Prostate gland (tissue), 2 donors: ENCODE data around the gene TAS1R3. TPM values are rescaled to one million over a fixed set of nuclear protein-coding genes. Genes with fewer than 3 reads are reported as not detected.

Experiments
- DNase-seq: peaks from one replicate; pipeline ENCODE4 v3.0.0-alpha.2; 2019; ENCODE audit warnings: low spot score
- H3K27ac ChIP-seq, 2 donors: fragments of 200-600 bp; sonication (generic); 2 replicates each; pipeline ENCODE4 v1.5.1; 2017 to 2019
- H3K27me3 ChIP-seq: fragments of 200-600 bp; sonication (generic); replicated peaks from 2 replicates; pipeline ENCODE4 v1.5.1; 2019; ENCODE audit not compliant: insufficient read depth
- H3K36me3 ChIP-seq, 2 donors: fragments of 200-600 bp; sonication (generic); 1 replicate in 1 of 2; 2 replicates in 1 of 2; pipeline versions ENCODE4 v1.5.1 to v1.8.1; 2017 to 2019
- H3K4me1 ChIP-seq: fragments of 200-600 bp; sonication (generic); replicated peaks from 2 replicates; pipeline ENCODE4 v1.5.1; 2019
- H3K4me3 ChIP-seq, 2 donors: fragments of 200-600 bp; sonication (generic); 2 replicates each; pipeline ENCODE4 v1.5.1; 2017 to 2019
- H3K9me3 ChIP-seq: fragments of 200-600 bp; sonication (generic); 2 replicates; pipeline ENCODE4 v1.5.1; 2017
- CTCF ChIP-seq, 4 experiments: fragments of 200-600 bp in 2 of 4; fragments of 450-650 bp in 2 of 4; sonication (generic) in 2 of 4; IDR thresholded peaks; 1 replicate in 3 of 4; 2 replicates in 1 of 4; pipeline ENCODE4 v1.5.1; 2016 to 2019; ENCODE audit warnings: antibody characterized with exemption in 4 of 4, mild to moderate bottlenecking in 2 of 4, moderate library complexity in 2 of 4
- POLR2A ChIP-seq: fragments of 450-650 bp; IDR thresholded peaks from one replicate; pipeline ENCODE4 v1.6.1; 2016; ENCODE audit warnings: antibody characterized with exemption, mild to moderate bottlenecking
- POLR2AphosphoS5 ChIP-seq: sonication (generic); formaldehyde crosslinking; IDR thresholded peaks from one replicate; pipeline ENCODE4 v1.6.1; 2017; ENCODE audit warnings: antibody characterized with exemption
- WGBS: methylation state at CpG from one replicate; pipeline ENCODE4 v1.1.5; 2018; 5-methylcytosine and 5-hydroxymethylcytosine counted together
- intact Hi-C: fragments of 100-400 bp; cut with DNase I; formaldehyde crosslinking; loops from one replicate; pipeline ENCODE4 v1.14.2; 2022
- total RNA-seq, 2 donors: library from RNA; depleted of rRNA; stranded (reverse); fragments of >200 nt; gene quantifications; one replicate each; pipeline ENCODE4 v1.1.0, GENCODE V29; 2016

Gene TAS1R3
- total RNA-seq, 2 donors from 2014 or later, result 0.80 TPM; not detected in 1

GRCh38 chr1:1310109-1310385 is 21.0 kb upstream of the TAS1R3 start:
- no peak for DNase-seq
- Histone ChIP-seq H3K4me3 (peak overlapping the region in 1 of 2 donors; percentile 79), H3K27me3 (no peaks in the 10 kb centered on the region), H3K9me3 (no peaks in the 10 kb centered on the region), H3K27ac (peak overlapping the region in 1 of 2 donors; percentile 93), H3K4me1 (peaks cover 35% of the 10 kb centered on the region), H3K36me3 (peaks cover 0 to 33% of the 10 kb centered on the region in 2 donors)
- intact Hi-C loops, result no loop called here
- WGBS, result 55% methylated on average over 3 of the region's 3 CpGs
- TF ChIP-seq CTCF (IDR thresholded peaks at IDR 0.05) (no peak), POLR2AphosphoS5 (no peak), POLR2A (no peak)

GRCh38 chr1:1310476-1311053 is 20.5 kb upstream of the TAS1R3 start:
- TF ChIP-seq POLR2AphosphoS5, result peak; percentile 66
- no peak for TF ChIP-seq CTCF (IDR thresholded peaks at IDR 0.05)
- Histone ChIP-seq H3K4me1 (peaks cover 30% of the 10 kb centered on the region), H3K4me3 (no peak overlapping the region), H3K27ac (peak overlapping the region in 1 of 2 donors; percentile 93), H3K36me3 (peaks cover 0 to 33% of the 10 kb centered on the region in 2 donors), H3K27me3 (no peaks in the 10 kb centered on the region), H3K9me3 (no peaks in the 10 kb centered on the region)
- intact Hi-C loops, result no loop called here
- WGBS, result 72% methylated on average over 21 of the region's 21 CpGs
- peak; percentile 61 for DNase-seq

- peak overlapping the region in 1 of 2 donors; percentile 93 for H3K27ac ChIP-seq
- WGBS, result 93% methylated on average over 21 of the region's 22 CpGs
- intact Hi-C loops, result no loop called here
Observed at GRCh38 chr1:1311107-1312104, 19.7 kb upstream of the TAS1R3 start.

GRCh38 chr1:1312450-1313314 is 18.4 kb upstream of the TAS1R3 start:
- no peak for TF ChIP-seq POLR2AphosphoS5
- TF ChIP-seq POLR2A, result no peak
- TF ChIP-seq CTCF (IDR thresholded peaks at IDR 0.05), result no peak
- WGBS, result 92% methylated on average over 30 of the region's 49 CpGs
- Histone ChIP-seq H3K4me3 (no peak overlapping the region), H3K9me3 (no peaks in the 10 kb centered on the region), H3K4me1 (peaks cover 18% of the 10 kb centered on the region), H3K27me3 (no peaks in the 10 kb centered on the region), H3K27ac (no peak overlapping the region), H3K36me3 (peaks cover 0 to 33% of the 10 kb centered on the region in 2 donors)
- no peak for DNase-seq
- intact Hi-C loops, result no loop called here

More at GRCh38 chr1:1311107-1312104, 19.7 kb upstream of the TAS1R3 start:
- no peak for DNase-seq
- Histone ChIP-seq H3K9me3 (no peaks in the 10 kb centered on the region), H3K27me3 (no peaks in the 10 kb centered on the region), H3K36me3 (peaks cover 0 to 33% of the 10 kb centered on the region in 2 donors), H3K4me1 (peaks cover 22% of the 10 kb centered on the region), H3K4me3 (no peak overlapping the region)
- TF ChIP-seq CTCF (IDR thresholded peaks at IDR 0.05), result no peak
- TF ChIP-seq POLR2A, result no peak
- TF ChIP-seq POLR2AphosphoS5, result no peak
